SK-N-SH (cell line): ENCODE data around the gene CCDC24. TPM values are rescaled to one million over a fixed set of nuclear protein-coding genes. Genes with fewer than 3 reads are reported as not detected.

Experiments
- CTCF ChIA-PET: fragments of 300-600, 350-600 bp; formaldehyde crosslinking; extraction: SDS; loops from one replicate; lab custom pipeline; 2021; lab: Yijun Ruan, JAX
- POLR2A ChIA-PET: fragments of 350-600 bp; sonication (Branson Sonifier 250); formaldehyde crosslinking; extraction: SDS; loops from one replicate; lab custom pipeline; 2020; ENCODE audit warnings: antibody characterized with exemption, inconsistent platforms; lab: Yijun Ruan, JAX
- DNase-seq: peaks from one replicate; pipeline ENCODE4 v3.0.0; 2012
- H2AFZ ChIP-seq: fragments of 200-600 bp; sonication (generic); 2 replicates; pipeline ENCODE4 v1.8.1; 2016; ENCODE audit warnings: antibody characterized with exemption, mild to moderate bottlenecking, low read depth
- H3F3A ChIP-seq: fragments of 200-600 bp; sonication (generic); replicated peaks from 2 replicates; pipeline ENCODE3; 2016; ENCODE audit warnings: antibody characterized with exemption, mild to moderate bottlenecking; ENCODE audit not compliant: insufficient read depth
- H3K27ac ChIP-seq, 2 experiments: fragments of 200-500 bp in 1 of 2; fragments of 200-600 bp in 1 of 2; sonication (Bioruptor generic) in 1 of 2; sonication (generic), shearing (Covaris generic) in 1 of 2; 2 replicates each; pipeline versions ENCODE4 v1.5.1 to v1.6.1; 2014 to 2016; ENCODE audit warnings: low read depth in 2 of 2, inconsistent platforms in 1 of 2, low read length in 1 of 2, mild to moderate bottlenecking in 1 of 2, mixed read lengths in 1 of 2
- H3K27me3 ChIP-seq: fragments of 200-600 bp; sonication (generic), shearing (Covaris generic); 2 replicates; pipeline ENCODE4 v1.6.1; 2016; ENCODE audit warnings: mixed run types; ENCODE audit not compliant: insufficient read depth
- H3K36me3 ChIP-seq, 2 experiments: fragments of 200-500 bp in 1 of 2; fragments of 200-600 bp in 1 of 2; sonication (Bioruptor generic) in 1 of 2; sonication (generic) in 1 of 2; replicated peaks in 1 of 2; 2 replicates each; pipeline versions ENCODE3 to v1.5.1; 2014 to 2016; ENCODE audit warnings: low read length in 1 of 2, mild to moderate bottlenecking in 1 of 2; ENCODE audit not compliant: insufficient read depth in 2 of 2, control insufficient read depth in 1 of 2
- H3K4me1 ChIP-seq, 2 experiments: fragments of 200-500 bp in 1 of 2; fragments of 200-600 bp in 1 of 2; sonication (Bioruptor generic) in 1 of 2; sonication (generic), shearing (Covaris generic) in 1 of 2; 2 replicates each; pipeline versions ENCODE4 v1.5.1 to v1.6.1; 2014 to 2016; ENCODE audit warnings: low read depth in 1 of 2, low read length in 1 of 2, mixed run types in 1 of 2; ENCODE audit not compliant: insufficient read depth in 2 of 2, control insufficient read depth in 1 of 2
- H3K4me2 ChIP-seq: fragments of 200-600 bp; sonication (generic), shearing (Covaris generic); 2 replicates; pipeline ENCODE4 v1.6.1; 2017; ENCODE audit warnings: mixed run types
- H3K4me3 ChIP-seq, 2 experiments: fragments of 200-500 bp in 1 of 2; fragments of 200-600 bp in 1 of 2; sonication (Bioruptor generic) in 1 of 2; sonication (generic), shearing (Covaris generic) in 1 of 2; 2 replicates each; pipeline versions ENCODE4 v1.5.1 to v1.8.1; 2014 to 2016; ENCODE audit warnings: low read depth in 2 of 2, inconsistent platforms in 1 of 2, low read length in 1 of 2, mild to moderate bottlenecking in 1 of 2, mixed read lengths in 1 of 2, moderate library complexity in 1 of 2
- H3K79me2 ChIP-seq: fragments of 200-600 bp; sonication (generic); 2 replicates; pipeline ENCODE4 v1.8.1; 2017; ENCODE audit warnings: mild to moderate bottlenecking; ENCODE audit not compliant: insufficient read depth
- H3K9ac ChIP-seq: fragments of 200-600 bp; sonication (generic); 2 replicates; pipeline ENCODE4 v1.6.1; 2017; ENCODE audit warnings: mixed run types
- H3K9me2 ChIP-seq: fragments of 200-600 bp; sonication (generic); 2 replicates; pipeline ENCODE4 v1.6.1; 2017; ENCODE audit warnings: mixed run types
- H3K9me3 ChIP-seq: fragments of 200-600 bp; sonication (generic); 2 replicates; pipeline ENCODE4 v1.6.1; 2017; ENCODE audit warnings: mixed run types, mild to moderate bottlenecking, moderate library complexity
- H4K20me1 ChIP-seq: fragments of 200-600 bp; sonication (generic); 2 replicates; pipeline ENCODE4 v1.6.1; 2017; ENCODE audit warnings: mild to moderate bottlenecking, mixed run types; ENCODE audit not compliant: insufficient read depth
- CHD2 ChIP-seq: fragments of 150-350 bp; IDR thresholded peaks from 2 replicates; pipeline ENCODE4 v1.6.1; 2018; ENCODE audit warnings: low read length; ENCODE audit not compliant: partially characterized antibody
- CTCF ChIP-seq: fragments of 200-600 bp; sonication (generic); IDR thresholded peaks from 2 replicates; pipeline ENCODE4 v1.6.1; 2017; ENCODE audit warnings: antibody characterized with exemption, mild to moderate bottlenecking, moderate library complexity
- EP300 ChIP-seq, 2 experiments: IDR thresholded peaks; 2 replicates each; pipeline versions ENCODE4 v1.4.0 to v1.6.1; 2012; ENCODE audit warnings: borderline replicate concordance in 1 of 2, low read depth in 1 of 2, low read length in 1 of 2
- FOSL2 ChIP-seq: IDR thresholded peaks from 2 replicates; pipeline ENCODE4 v1.4.0; 2012; ENCODE audit warnings: low read depth, mild to moderate bottlenecking, moderate library complexity, borderline replicate concordance
- FOXJ3 ChIP-seq: sonication (generic); formaldehyde crosslinking; IDR thresholded peaks from 2 replicates; pipeline ENCODE4 v1.5.1; 2020; ENCODE audit warnings: mild to moderate bottlenecking, missing genetic modification reagents
- GATA2 ChIP-seq: sonication (generic); formaldehyde crosslinking; IDR thresholded peaks from 2 replicates; pipeline ENCODE4 v1.5.0; 2020; ENCODE audit warnings: mild to moderate bottlenecking, missing genetic modification reagents
- MEF2A ChIP-seq: IDR thresholded peaks from 2 replicates; pipeline ENCODE4 v1.4.0; 2012; ENCODE audit warnings: low read depth, borderline replicate concordance
- NFIC ChIP-seq: IDR thresholded peaks from 2 replicates; pipeline ENCODE4 v1.4.0; 2012; ENCODE audit warnings: borderline replicate concordance
- NRF1 ChIP-seq: IDR thresholded peaks from 2 replicates; pipeline ENCODE4 v1.6.1; 2012; ENCODE audit warnings: low read depth, mild to moderate bottlenecking, low read length
- RAD21 ChIP-seq: IDR thresholded peaks from 2 replicates; pipeline ENCODE4 v1.6.1; 2012; ENCODE audit warnings: mild to moderate bottlenecking, low read length
- RCOR1 ChIP-seq: fragments of 150-350 bp; IDR thresholded peaks from 2 replicates; pipeline ENCODE4 v1.6.1; 2017; ENCODE audit warnings: antibody characterized with exemption, low read length
- TAF1 ChIP-seq: IDR thresholded peaks from 2 replicates; pipeline ENCODE4 v1.6.1; 2012; ENCODE audit warnings: low read depth, mild to moderate bottlenecking, low read length, moderate library complexity, borderline replicate concordance
- TEAD4 ChIP-seq: IDR thresholded peaks from 2 replicates; pipeline ENCODE4 v1.4.0; 2012; ENCODE audit warnings: mild to moderate bottlenecking, borderline replicate concordance; ENCODE audit not compliant: insufficient read depth
- USF2 ChIP-seq: fragments of 150-350 bp; IDR thresholded peaks from 2 replicates; pipeline ENCODE4 v1.6.1; 2017; ENCODE audit warnings: antibody characterized with exemption, low read length, low read depth, borderline replicate concordance
- YY1 ChIP-seq: IDR thresholded peaks from 2 replicates; pipeline ENCODE4 v1.4.0; 2012; ENCODE audit warnings: low read depth, mild to moderate bottlenecking
- WGBS: methylation state at CpG from one replicate; pipeline ENCODE4 v1.1.6; 2017; ENCODE audit warnings: low lambda C conversion rate; 5-methylcytosine and 5-hydroxymethylcytosine counted together
- polyA plus RNA-seq, 3 experiments: library from polyadenylated mRNA; depleted of rRNA; stranded (reverse); fragments of >200 nt; gene quantifications; 2 replicates each; pipeline ENCODE4 v1.2.3, GENCODE V29; 2012
- TF ChIP-seq, protein P1 (sequence below): IDR thresholded peaks from 2 replicates; pipeline ENCODE4 v1.6.1; 2012; ENCODE audit warnings: mild to moderate bottlenecking, low read depth, low read length, moderate library complexity
- TF ChIP-seq, protein P2 (sequence below): IDR thresholded peaks from 2 replicates; pipeline ENCODE4 v1.4.0; 2012; ENCODE audit warnings: low read depth
- TF ChIP-seq, protein P3 (sequence below): IDR thresholded peaks from 2 replicates; pipeline ENCODE4 v1.4.0; 2012; ENCODE audit warnings: low read depth, borderline replicate concordance

CCDC24 gene
- polyA plus RNA-seq, 1 of the 3 experiments (the other 2 are of a cell fraction): 7.5 TPM

- Histone ChIP-seq H3K27ac (no peak overlapping the region), H3K4me2 (no peak overlapping the region), H3K27me3 (no peaks in the 10 kb centered on the region), H3K4me1 (peaks cover 0 to 6% of the 10 kb centered on the region in 2 experiments; a peak in 2 of 4 replicates), H3K9me3 (no peaks in the 10 kb centered on the region), H3K4me3 (no peak overlapping the region), H3K9me2 (no peaks in the 10 kb centered on the region), H3K79me2 (no peaks in the 10 kb centered on the region), H3K36me3 (no peaks in the 10 kb centered on the region), H2AFZ (no peak overlapping the region), H3K9ac (no peak overlapping the region), H4K20me1 (no peaks in the 10 kb centered on the region), H3F3A (no peaks in the 10 kb centered on the region)
- ChIA-PET CTCF (interaction anchor here (1.0 to 25.6 kb wide), 5 partner anchors 11 to 82 kb away, joined by 3 to 598 read pairs (median 3); partner anchors contain the start of genes CCDC24 and IPO13), POLR2A (interaction anchor here (0.6 kb wide), 1 partner anchor 164 kb away, joined by 3 read pairs; no protein-coding TSS in a partner anchor)
- TF ChIP-seq FOXJ3 (CRISPR knock-in tag) (no peak), YY1 (no peak), USF2 (no peak), FOSL2 (no peak), RAD21 (no peak), NRF1 (no peak), NFIC (no peak), CHD2 (no peak), RCOR1 (no peak), TEAD4 (no peak), EP300 (IDR thresholded peaks at IDR 0.05; ENCODE audit: borderline replicate concordance in 1 of 2, low read depth in 1 of 2, low read length in 1 of 2) (no peak), CTCF (no peak), TAF1 (no peak), GATA2 (CRISPR knock-in tag) (no peak), MEF2A (no peak)
- TF ChIP-seq, protein P1, sequence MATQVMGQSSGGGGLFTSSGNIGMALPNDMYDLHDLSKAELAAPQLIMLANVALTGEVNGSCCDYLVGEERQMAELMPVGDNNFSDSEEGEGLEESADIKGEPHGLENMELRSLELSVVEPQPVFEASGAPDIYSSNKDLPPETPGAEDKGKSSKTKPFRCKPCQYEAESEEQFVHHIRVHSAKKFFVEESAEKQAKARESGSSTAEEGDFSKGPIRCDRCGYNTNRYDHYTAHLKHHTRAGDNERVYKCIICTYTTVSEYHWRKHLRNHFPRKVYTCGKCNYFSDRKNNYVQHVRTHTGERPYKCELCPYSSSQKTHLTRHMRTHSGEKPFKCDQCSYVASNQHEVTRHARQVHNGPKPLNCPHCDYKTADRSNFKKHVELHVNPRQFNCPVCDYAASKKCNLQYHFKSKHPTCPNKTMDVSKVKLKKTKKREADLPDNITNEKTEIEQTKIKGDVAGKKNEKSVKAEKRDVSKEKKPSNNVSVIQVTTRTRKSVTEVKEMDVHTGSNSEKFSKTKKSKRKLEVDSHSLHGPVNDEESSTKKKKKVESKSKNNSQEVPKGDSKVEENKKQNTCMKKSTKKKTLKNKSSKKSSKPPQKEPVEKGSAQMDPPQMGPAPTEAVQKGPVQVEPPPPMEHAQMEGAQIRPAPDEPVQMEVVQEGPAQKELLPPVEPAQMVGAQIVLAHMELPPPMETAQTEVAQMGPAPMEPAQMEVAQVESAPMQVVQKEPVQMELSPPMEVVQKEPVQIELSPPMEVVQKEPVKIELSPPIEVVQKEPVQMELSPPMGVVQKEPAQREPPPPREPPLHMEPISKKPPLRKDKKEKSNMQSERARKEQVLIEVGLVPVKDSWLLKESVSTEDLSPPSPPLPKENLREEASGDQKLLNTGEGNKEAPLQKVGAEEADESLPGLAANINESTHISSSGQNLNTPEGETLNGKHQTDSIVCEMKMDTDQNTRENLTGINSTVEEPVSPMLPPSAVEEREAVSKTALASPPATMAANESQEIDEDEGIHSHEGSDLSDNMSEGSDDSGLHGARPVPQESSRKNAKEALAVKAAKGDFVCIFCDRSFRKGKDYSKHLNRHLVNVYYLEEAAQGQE: no peak
- TF ChIP-seq, protein P2, sequence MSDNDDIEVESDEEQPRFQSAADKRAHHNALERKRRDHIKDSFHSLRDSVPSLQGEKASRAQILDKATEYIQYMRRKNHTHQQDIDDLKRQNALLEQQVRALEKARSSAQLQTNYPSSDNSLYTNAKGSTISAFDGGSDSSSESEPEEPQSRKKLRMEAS: no peak
- TF ChIP-seq, protein P3, sequence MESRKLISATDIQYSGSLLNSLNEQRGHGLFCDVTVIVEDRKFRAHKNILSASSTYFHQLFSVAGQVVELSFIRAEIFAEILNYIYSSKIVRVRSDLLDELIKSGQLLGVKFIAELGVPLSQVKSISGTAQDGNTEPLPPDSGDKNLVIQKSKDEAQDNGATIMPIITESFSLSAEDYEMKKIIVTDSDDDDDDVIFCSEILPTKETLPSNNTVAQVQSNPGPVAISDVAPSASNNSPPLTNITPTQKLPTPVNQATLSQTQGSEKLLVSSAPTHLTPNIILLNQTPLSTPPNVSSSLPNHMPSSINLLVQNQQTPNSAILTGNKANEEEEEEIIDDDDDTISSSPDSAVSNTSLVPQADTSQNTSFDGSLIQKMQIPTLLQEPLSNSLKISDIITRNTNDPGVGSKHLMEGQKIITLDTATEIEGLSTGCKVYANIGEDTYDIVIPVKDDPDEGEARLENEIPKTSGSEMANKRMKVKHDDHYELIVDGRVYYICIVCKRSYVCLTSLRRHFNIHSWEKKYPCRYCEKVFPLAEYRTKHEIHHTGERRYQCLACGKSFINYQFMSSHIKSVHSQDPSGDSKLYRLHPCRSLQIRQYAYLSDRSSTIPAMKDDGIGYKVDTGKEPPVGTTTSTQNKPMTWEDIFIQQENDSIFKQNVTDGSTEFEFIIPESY: no peak
- no peak for DNase-seq
- 98% methylated on average over 12 of the region's 20 CpGs for WGBS
Measured at GRCh38 chr1:44016890-44017400, 25.5 kb downstream of the CCDC24 start.
